Stimulated activated CD4-positive, alpha-beta T cell treated with anti-CD3 and anti-CD28 coated beads, Interleukin-1b, Interleukin-23, amount 100 ng/mL, for 4 hours (primary cell): ENCODE data around the gene BUD13.
"Not testable (repeated sequence)": the region's sequence is repeated elsewhere in the genome, so short reads cannot be mapped to it uniquely, and the experiment has no call there.

Experiments
- DNase-seq, 2 donors: peaks; one replicate each; pipeline ENCODE4 v3.0.0-alpha.2; 2020; ENCODE audit warnings: low read depth in 2 of 2

The BUD13 gene

GRCh38 chr11:116756044-116756443 lies 16.7 kb downstream of the BUD13 start:
- not testable (repeated sequence) for DNase-seq

- no peak for DNase-seq
Measured at GRCh38 chr11:116750070-116750718, 22.6 kb downstream of the BUD13 start.

GRCh38 chr11:116742104-116742503 lies 30.7 kb downstream of the BUD13 start:
- DNase-seq, result no peak

- no peak for DNase-seq
Measured at GRCh38 chr11:116740741-116741140, 32.0 kb downstream of the BUD13 start.

GRCh38 chr11:116738975-116739374 lies 33.8 kb downstream of the BUD13 start:
- DNase-seq, result no peak

GRCh38 chr11:116736763-116737162 lies 36.0 kb downstream of the BUD13 start:
- no peak for DNase-seq

GRCh38 chr11:116733969-116734508 lies 38.7 kb downstream of the BUD13 start:
- no peak for DNase-seq

- DNase-seq, result no peak
Measured at GRCh38 chr11:116733043-116733755, 39.6 kb downstream of the BUD13 start.

- peak; percentile 35 to 41 for DNase-seq
Measured at GRCh38 chr11:116732271-116733042, 40.3 kb downstream of the BUD13 start.

DNA sequence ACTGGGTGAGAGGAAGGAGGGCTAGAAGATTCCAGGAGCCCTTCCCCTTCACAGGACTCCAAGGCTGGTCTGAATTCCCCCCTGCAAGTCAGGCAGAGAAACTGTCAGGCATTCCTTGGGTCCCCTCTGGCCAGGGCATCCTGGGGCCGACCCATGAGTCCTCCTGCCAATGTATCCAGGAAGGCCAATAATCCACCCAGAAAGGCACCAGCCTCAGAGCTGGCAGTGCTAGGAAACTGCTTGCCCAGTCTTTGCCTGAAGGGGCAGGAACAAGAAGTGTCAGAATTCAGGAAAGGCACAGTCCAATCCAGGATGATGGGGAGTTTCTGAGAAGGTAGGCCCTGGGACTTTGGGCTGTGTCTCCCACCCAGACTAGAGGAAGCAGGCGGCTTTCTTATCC lies 41.0 kb downstream of the BUD13 start:
- no peak for DNase-seq

GRCh38 chr11:116731097-116731761 lies 41.6 kb downstream of the BUD13 start:
- no peak for DNase-seq

DNA sequence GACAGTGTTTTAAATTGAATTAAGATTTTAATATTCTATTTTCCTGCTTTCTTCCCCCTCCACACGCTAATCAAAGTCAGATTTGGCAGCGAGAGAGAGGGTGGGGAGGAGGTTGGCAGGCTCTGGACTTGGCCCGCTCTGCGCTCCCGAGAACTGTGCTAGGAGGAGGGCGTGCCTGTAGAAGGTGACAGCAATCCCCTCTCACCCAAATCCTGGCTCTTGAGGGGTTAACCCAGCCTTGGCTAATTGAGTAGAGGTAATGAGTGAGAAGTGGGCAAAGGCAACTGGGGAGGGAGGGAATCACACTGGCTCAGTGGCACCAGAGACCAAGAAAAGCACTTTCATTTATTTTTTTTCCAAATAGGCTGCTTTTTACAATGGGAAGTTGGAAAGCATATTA lies 42.2 kb downstream of the BUD13 start:
- no peak for DNase-seq

DNA sequence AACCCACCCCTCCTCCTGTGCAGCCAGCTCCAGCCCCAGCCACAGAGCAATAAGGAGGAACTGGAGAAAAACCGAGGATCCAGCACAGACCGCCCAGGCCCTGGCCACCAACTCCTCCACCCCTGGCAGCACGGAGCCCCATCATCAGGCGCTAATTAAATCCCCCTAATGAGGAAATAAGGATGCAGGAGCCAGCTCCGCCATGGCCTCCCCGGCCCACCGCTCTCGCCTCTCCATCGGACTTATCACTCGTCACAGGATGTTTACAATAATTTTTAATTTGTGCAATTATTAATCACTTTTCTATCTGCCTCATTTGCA lies 42.6 kb downstream of the BUD13 start:
- no peak for DNase-seq

GRCh38 chr11:116729501-116730240 lies 43.1 kb downstream of the BUD13 start:
- no peak for DNase-seq

- DNase-seq, result no peak
Measured at GRCh38 chr11:116727990-116728389, 44.8 kb downstream of the BUD13 start.

- DNase-seq, result no peak
Measured at GRCh38 chr11:116725434-116726221, 47.2 kb downstream of the BUD13 start.

GRCh38 chr11:116724813-116725212 lies 48.0 kb downstream of the BUD13 start:
- no peak for DNase-seq

GRCh38 chr11:116723511-116723910 lies 49.3 kb downstream of the BUD13 start:
- DNase-seq, result no peak

DNA sequence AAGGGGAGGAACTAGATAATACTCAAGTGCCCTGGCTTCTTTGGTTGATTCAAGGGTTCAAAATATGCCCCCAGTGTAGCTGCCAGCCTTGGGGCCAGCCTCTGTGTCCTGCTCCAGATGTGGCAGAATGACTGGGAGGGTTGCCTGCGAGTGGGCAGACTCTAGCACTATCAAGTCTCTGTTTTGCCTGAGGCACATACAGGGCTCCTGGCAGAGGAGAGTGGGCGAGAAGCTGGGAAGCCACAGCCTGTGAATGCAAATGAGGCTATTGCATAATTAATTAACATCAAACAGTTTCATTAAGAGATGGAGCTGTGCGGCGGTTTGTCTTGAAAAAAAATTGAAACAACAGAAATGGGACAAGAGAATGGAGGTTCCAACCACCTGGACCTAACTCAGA lies 50.8 kb downstream of the BUD13 start:
- DNase-seq, result no peak

DNA sequence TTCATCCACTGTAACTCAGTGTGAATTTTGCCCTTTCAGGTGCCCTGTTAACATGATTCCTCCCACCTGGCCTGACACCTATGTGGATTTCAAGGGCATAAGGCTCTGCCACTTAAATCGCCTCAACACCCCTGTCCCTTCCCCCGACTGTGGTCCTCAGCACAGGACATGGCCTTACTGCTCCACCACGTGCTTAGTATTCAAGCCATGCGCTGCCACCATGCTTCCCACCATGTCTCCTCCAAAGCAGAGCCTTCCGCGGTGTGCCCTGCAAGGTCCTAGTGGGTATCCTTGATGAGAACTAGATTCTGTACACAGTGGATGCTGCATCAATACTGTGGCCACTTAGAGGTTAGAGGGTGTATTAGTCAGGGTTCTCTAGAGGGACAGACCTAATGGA lies 51.9 kb downstream of the BUD13 start:
- no peak for DNase-seq
